Measurements from ENCODE around the gene SASH3. TPM values are rescaled to one million over a fixed set of nuclear protein-coding genes. Genes with fewer than 3 reads are reported as not detected.

The SASH3 gene
- total RNA-seq, 2 donors from 2014 or later = 2.1 to 8.3 TPM

DNA sequence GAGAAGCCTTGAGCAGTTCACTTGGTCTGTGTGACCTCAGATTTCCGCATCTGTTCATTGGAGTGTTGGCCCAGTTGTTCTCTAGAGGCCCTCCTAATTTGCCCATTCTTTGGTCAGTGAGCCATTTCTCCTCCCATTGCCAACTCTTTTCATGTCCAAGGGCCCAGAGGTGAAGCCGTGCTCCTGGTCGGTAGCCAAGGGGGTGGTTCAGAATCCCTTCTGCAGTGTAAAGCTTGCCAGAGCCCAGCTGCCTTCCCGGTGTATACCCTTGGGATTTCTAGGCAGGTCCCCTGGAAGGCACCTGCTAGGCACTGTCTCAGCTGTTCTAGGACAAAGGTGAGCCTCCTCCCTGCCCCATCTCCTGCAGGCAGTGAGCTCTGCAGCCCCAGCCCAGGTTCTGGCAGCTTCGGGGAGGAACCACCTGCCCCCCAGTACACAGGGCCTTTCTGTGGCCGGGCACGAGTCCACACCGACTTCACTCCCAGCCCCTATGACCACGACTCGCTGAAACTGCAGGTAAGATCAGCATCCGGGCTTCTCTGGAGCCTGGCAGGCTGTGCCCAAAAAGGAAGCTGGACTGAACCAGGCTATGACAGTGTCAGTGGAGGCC is 12.3 kb downstream of the SASH3 start:
- Histone ChIP-seq H3K36me3 (no peaks in the 10 kb centered on the region), H3K9me3 (no peaks in the 10 kb centered on the region), H3K27me3 (no peaks in the 10 kb centered on the region), H3K4me3 (no peak overlapping the region), H3K4me1 (no peaks in the 10 kb centered on the region), H3K27ac (no peak overlapping the region)
- no peak for DNase-seq (ENCODE audit: low spot score)
- TF ChIP-seq, protein P1, sequence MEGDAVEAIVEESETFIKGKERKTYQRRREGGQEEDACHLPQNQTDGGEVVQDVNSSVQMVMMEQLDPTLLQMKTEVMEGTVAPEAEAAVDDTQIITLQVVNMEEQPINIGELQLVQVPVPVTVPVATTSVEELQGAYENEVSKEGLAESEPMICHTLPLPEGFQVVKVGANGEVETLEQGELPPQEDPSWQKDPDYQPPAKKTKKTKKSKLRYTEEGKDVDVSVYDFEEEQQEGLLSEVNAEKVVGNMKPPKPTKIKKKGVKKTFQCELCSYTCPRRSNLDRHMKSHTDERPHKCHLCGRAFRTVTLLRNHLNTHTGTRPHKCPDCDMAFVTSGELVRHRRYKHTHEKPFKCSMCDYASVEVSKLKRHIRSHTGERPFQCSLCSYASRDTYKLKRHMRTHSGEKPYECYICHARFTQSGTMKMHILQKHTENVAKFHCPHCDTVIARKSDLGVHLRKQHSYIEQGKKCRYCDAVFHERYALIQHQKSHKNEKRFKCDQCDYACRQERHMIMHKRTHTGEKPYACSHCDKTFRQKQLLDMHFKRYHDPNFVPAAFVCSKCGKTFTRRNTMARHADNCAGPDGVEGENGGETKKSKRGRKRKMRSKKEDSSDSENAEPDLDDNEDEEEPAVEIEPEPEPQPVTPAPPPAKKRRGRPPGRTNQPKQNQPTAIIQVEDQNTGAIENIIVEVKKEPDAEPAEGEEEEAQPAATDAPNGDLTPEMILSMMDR (IDR thresholded peaks at IDR 0.05) = no peak

DNA sequence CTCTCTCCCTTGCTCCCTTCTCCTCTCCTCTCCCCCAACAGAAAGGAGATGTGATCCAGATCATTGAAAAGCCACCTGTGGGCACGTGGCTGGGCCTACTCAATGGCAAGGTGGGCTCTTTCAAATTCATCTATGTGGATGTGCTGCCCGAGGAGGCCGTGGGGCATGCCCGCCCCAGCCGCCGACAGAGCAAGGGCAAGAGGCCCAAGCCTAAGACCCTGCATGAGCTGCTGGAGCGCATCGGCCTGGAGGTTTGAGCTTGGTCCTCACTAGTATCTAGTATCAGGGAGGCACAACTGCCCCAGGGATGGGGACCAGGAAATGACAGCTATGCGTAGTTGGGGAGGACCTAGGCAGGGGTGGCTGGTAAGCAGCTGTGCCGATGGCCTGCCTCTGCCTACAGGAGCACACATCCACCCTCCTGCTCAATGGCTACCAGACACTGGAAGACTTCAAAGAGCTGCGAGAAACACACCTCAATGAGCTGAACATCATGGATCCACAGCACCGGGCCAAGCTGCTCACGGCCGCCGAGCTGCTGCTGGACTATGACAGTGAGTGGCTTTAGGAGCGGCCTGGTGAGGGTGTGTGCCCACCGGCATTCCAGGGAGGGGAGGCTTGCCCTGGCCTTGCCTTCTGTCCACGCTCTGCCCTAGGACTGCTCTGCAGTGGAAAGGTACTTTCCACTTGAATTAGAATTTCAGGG is 13.0 kb downstream of the SASH3 start:
- Histone ChIP-seq H3K27me3 (no peaks in the 10 kb centered on the region), H3K27ac (no peak overlapping the region), H3K9me3 (no peaks in the 10 kb centered on the region), H3K36me3 (no peaks in the 10 kb centered on the region), H3K4me1 (no peaks in the 10 kb centered on the region), H3K4me3 (no peak overlapping the region)
- TF ChIP-seq, protein P1 (IDR thresholded peaks at IDR 0.05) = no peak
- no peak for DNase-seq (ENCODE audit: low spot score)

DNA sequence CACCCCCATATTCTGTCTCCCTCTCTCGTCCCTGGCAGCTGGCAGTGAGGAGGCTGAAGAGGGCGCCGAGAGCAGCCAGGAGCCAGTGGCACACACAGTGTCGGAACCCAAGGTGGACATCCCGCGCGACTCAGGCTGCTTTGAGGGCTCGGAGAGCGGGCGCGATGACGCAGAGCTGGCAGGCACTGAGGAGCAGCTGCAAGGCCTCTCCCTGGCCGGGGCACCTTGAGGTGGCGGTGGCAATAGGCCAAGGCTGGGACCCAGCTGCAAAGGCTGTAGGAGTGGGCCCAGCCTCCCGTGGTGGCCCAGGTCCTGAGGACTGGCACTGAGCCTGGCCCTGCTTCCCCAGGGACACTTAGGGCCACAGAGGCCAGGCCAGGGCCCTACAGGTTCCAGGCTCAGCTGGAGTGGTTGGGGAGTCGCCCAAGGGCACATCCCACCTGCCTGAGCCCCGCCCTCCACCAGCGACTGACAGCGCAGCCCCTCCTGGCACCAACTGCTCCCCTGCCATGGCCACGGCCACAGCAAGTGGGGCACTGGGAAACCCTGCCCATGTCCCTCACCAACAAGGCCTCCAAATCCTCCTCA is 13.9 kb downstream of the SASH3 start:
- TF ChIP-seq, protein P1 (IDR thresholded peaks at IDR 0.05) = no peak

DNA sequence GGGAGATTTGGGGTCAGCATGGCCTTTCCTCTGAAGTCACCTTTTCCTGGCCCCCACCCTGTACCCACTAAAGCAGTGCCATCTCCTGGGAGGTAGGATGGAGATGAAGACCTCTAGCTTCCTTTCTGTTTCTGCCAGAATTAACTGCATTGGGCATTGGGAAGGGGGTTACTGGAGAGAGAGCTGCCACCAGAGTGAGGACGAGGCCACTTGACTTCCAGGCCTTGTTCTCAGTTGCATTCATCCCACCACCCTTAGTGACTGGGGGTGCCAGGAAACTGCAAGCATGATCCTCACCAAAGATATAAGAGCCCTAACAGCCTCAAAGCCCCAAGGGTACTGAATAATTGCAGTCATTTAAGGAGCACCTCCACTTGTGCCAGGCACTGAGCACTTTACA is 15.8 kb downstream of the SASH3 start:
- TF ChIP-seq, protein P1 (IDR thresholded peaks at IDR 0.05) = no peak
- no peaks in the 10 kb centered on the region for H3K4me1 ChIP-seq
- no peaks in the 10 kb centered on the region for H3K36me3 ChIP-seq
- no peak overlapping the region for H3K4me3 ChIP-seq
- H3K9me3 ChIP-seq = no peaks in the 10 kb centered on the region
- no peak for DNase-seq (ENCODE audit: low spot score)
- no peak overlapping the region for H3K27ac ChIP-seq
- H3K27me3 ChIP-seq = no peaks in the 10 kb centered on the region

More for the DNA sequence above, 13.9 kb downstream of the SASH3 start:
- no peaks in the 10 kb centered on the region for H3K36me3 ChIP-seq
- no peaks in the 10 kb centered on the region for H3K27me3 ChIP-seq
- DNase-seq (ENCODE audit: low spot score) = no peak
- no peaks in the 10 kb centered on the region for H3K4me1 ChIP-seq
- H3K4me3 ChIP-seq = no peak overlapping the region
- H3K27ac ChIP-seq = no peak overlapping the region
- no peaks in the 10 kb centered on the region for H3K9me3 ChIP-seq

DNA sequence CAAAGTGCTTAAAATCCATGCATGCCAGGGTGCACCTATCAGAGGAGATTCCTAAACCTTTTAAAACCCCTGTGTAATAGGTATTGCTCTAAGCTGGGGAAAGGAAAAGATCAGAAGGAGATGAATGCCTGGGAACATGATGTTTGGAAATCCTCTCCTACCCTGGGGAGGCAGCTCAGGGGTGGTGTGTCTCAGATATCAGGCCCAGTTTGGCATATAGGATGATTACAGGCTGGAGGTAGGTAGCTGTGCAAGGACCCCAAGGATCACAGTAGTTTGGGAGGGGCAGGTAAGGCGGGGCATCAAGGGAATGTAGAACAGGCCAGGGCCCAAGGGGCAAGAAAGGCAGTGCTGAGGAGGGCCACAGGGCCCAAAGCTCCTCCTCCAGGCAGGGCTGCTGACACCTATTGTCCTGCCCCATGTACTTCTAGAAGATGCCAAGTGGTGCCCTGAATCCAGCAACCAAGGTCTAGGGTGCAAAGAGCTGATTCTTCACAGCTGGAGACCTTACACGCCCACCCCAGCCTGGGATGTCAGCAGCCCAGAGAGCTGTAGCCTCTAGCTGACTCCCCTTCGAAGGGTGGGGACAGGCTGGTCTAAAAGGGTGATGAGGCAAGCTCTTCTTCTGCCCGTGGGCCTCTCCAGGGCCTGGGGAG is 17.6 kb downstream of the SASH3 start:
- no peak overlapping the region for H3K4me3 ChIP-seq
- no peak overlapping the region for H3K27ac ChIP-seq
- TF ChIP-seq, protein P1 (IDR thresholded peaks at IDR 0.05) = no peak
- H3K4me1 ChIP-seq = no peaks in the 10 kb centered on the region
- no peaks in the 10 kb centered on the region for H3K9me3 ChIP-seq
- H3K36me3 ChIP-seq = no peaks in the 10 kb centered on the region
- H3K27me3 ChIP-seq = no peaks in the 10 kb centered on the region
- DNase-seq (ENCODE audit: low spot score) = no peak

Measured in right atrium auricular region (tissue), 2 donors.